IMR-90 (cell line): ENCODE results near the gene SLC6A11. TPM values are rescaled to one million over a fixed set of nuclear protein-coding genes. Genes with fewer than 3 reads are reported as not detected.
A peak's percentile ranks its signal among the peaks of the same experiment; 100 is the strongest.

Experiments used
- ATAC-seq: fragments of 200-7000 bp; cut with Tn5 transposase; 2 replicates; pipeline ENCODE4 v1.9.1; 2020; ENCODE audit warnings: low read depth, mild to moderate bottlenecking, moderate library complexity
- BruUV-seq: library from RNA; stranded (reverse); fragments of 400-500 nt; replicated peaks from 2 replicates; lab custom pipeline; 2021; lab: Mats Ljungman, UMichigan
- CTCF ChIA-PET: fragments of 300-600 bp; formaldehyde crosslinking; extraction: SDS; loops from one replicate; lab custom pipeline; 2021; ENCODE audit warnings: antibody characterized with exemption; lab: Yijun Ruan, JAX
- POLR2A ChIA-PET: fragments of 300-600 bp; sonication (Branson Sonifier 250); formaldehyde crosslinking; loops from one replicate; lab custom pipeline; 2022; ENCODE audit warnings: antibody characterized with exemption; ENCODE audit not compliant: unreplicated experiment; lab: Charles Lee
- DNase-seq: peaks from one replicate; pipeline ENCODE4 v3.0.0; 2013
- H2AFZ ChIP-seq: replicated peaks from 2 replicates; pipeline ENCODE3; 2013; ENCODE audit warnings: low read length, mild to moderate bottlenecking; ENCODE audit not compliant: poor library complexity
- H2AK5ac ChIP-seq: 2 replicates; pipeline ENCODE4 v1.6.1; 2013; ENCODE audit warnings: low read depth, low read length, inconsistent platforms
- H2AK9ac ChIP-seq: replicated peaks from 2 replicates; pipeline ENCODE3; 2013; ENCODE audit warnings: mild to moderate bottlenecking, low read depth, low read length, moderate library complexity; ENCODE audit not compliant: poor library complexity
- H2BK120ac ChIP-seq: 2 replicates; pipeline ENCODE4 v1.6.1; 2013; ENCODE audit warnings: low read depth, low read length, inconsistent platforms
- H2BK15ac ChIP-seq: 3 replicates; pipeline ENCODE4 v1.6.1; 2013; ENCODE audit warnings: low read depth, low read length, inconsistent platforms
- H2BK20ac ChIP-seq: 2 replicates; pipeline ENCODE4 v1.6.1; 2013; ENCODE audit warnings: low read depth, mild to moderate bottlenecking, inconsistent platforms, low read length, moderate library complexity
- H2BK5ac ChIP-seq: 2 replicates; pipeline ENCODE4 v1.6.1; 2013; ENCODE audit warnings: mild to moderate bottlenecking, low read depth, low read length, inconsistent platforms; ENCODE audit not compliant: poor library complexity, severe bottlenecking
- H3K14ac ChIP-seq: replicated peaks from 2 replicates; pipeline ENCODE4 v1.6.1; 2013; ENCODE audit warnings: low read depth, low read length, inconsistent platforms
- H3K18ac ChIP-seq: 2 replicates; pipeline ENCODE4 v1.6.1; 2013; ENCODE audit warnings: low read depth, low read length, control low read depth
- H3K23ac ChIP-seq: 2 replicates; pipeline ENCODE4 v1.6.1; 2013; ENCODE audit warnings: low read depth, low read length, inconsistent platforms
- H3K27ac ChIP-seq: 2 replicates; pipeline ENCODE4 v1.5.1; 2013; ENCODE audit warnings: mild to moderate bottlenecking, control low read depth, low read length; ENCODE audit not compliant: insufficient read depth
- H3K27me3 ChIP-seq: 2 replicates; pipeline ENCODE4 v1.6.1; 2013; ENCODE audit warnings: low read length; ENCODE audit not compliant: control insufficient read depth, insufficient read depth
- H3K36me3 ChIP-seq: 2 replicates; pipeline ENCODE4 v1.6.1; 2013; ENCODE audit warnings: low read length, mixed read lengths; ENCODE audit not compliant: control insufficient read depth, insufficient read depth
- H3K4ac ChIP-seq: 2 replicates; pipeline ENCODE4 v1.6.1; 2013; ENCODE audit warnings: low read depth, low read length, inconsistent platforms
- H3K4me1 ChIP-seq: 2 replicates; pipeline ENCODE4 v1.6.1; 2013; ENCODE audit warnings: low read length, mixed read lengths; ENCODE audit not compliant: control insufficient read depth, insufficient read depth
- H3K4me2 ChIP-seq: 2 replicates; pipeline ENCODE4 v1.6.1; 2013; ENCODE audit warnings: low read depth, mild to moderate bottlenecking, control low read depth, low read length, moderate library complexity
- H3K4me3 ChIP-seq: 2 replicates; pipeline ENCODE4 v1.5.1; 2013; ENCODE audit warnings: low read depth, mild to moderate bottlenecking, control low read depth, low read length, moderate library complexity; ENCODE audit not compliant: insufficient read depth
- H3K56ac ChIP-seq: 2 replicates; pipeline ENCODE4 v1.6.1; 2013; ENCODE audit warnings: low read length, inconsistent platforms; ENCODE audit not compliant: insufficient read depth; ENCODE audit errors: extremely low read depth
- H3K79me1 ChIP-seq, 2 experiments: 2 replicates each; pipeline ENCODE4 v1.6.1; 2013; ENCODE audit warnings: low read length in 2 of 2, inconsistent platforms in 1 of 2, low read depth in 1 of 2
- H3K9ac ChIP-seq: 2 replicates; pipeline ENCODE4 v1.6.1; 2013; ENCODE audit warnings: low read depth, low read length, control low read depth
- H3K9me1 ChIP-seq: 2 replicates; pipeline ENCODE4 v1.6.1; 2013; ENCODE audit warnings: low read length, inconsistent platforms; ENCODE audit not compliant: insufficient read depth
- H3K9me3 ChIP-seq: 2 replicates; pipeline ENCODE4 v1.6.1; 2013; ENCODE audit warnings: low read length; ENCODE audit not compliant: control insufficient read depth, insufficient read depth
- H4K20me1 ChIP-seq: 2 replicates; pipeline ENCODE4 v1.6.1; 2013; ENCODE audit warnings: low read length, inconsistent platforms; ENCODE audit not compliant: insufficient read depth
- H4K5ac ChIP-seq: 2 replicates; pipeline ENCODE4 v1.6.1; 2013; ENCODE audit warnings: mild to moderate bottlenecking, low read depth, low read length, control low read depth
- H4K8ac ChIP-seq, 2 experiments: 2 replicates each; pipeline ENCODE4 v1.6.1; 2013; ENCODE audit warnings: low read depth in 2 of 2, low read length in 2 of 2, control low read depth in 1 of 2, inconsistent platforms in 1 of 2
- H4K91ac ChIP-seq: 2 replicates; pipeline ENCODE4 v1.6.1; 2013; ENCODE audit warnings: low read depth, low read length, inconsistent platforms; ENCODE audit not compliant: insufficient read depth
- BHLHE40 ChIP-seq: fragments of 150-350 bp; IDR thresholded peaks from 2 replicates; pipeline ENCODE4 v1.6.1; 2016; ENCODE audit warnings: mild to moderate bottlenecking, low read depth, low read length
- CHD1 ChIP-seq: IDR thresholded peaks from 2 replicates; pipeline ENCODE4 v1.6.1; 2012; ENCODE audit warnings: low read depth, low read length, improper control_type of control experiment
- MAZ ChIP-seq: IDR thresholded peaks from 2 replicates; pipeline ENCODE4 v1.6.1; 2012; ENCODE audit warnings: low read depth, mild to moderate bottlenecking, low read length, improper control_type of control experiment, moderate library complexity, borderline replicate concordance
- MXI1 ChIP-seq: IDR thresholded peaks from 2 replicates; pipeline ENCODE4 v1.6.1; 2012; ENCODE audit warnings: low read depth, mild to moderate bottlenecking, low read length, moderate library complexity, borderline replicate concordance
- RFX5 ChIP-seq: IDR thresholded peaks from 2 replicates; pipeline ENCODE4 v1.8.0; 2012; ENCODE audit warnings: low read depth, mild to moderate bottlenecking, low read length, moderate library complexity
- USF2 ChIP-seq: fragments of 150-350 bp; IDR thresholded peaks from 2 replicates; pipeline ENCODE4 v1.6.1; 2017; ENCODE audit warnings: mild to moderate bottlenecking, antibody characterized with exemption, low read length, low read depth
- WGBS, 2 experiments: methylation state at CpG; one replicate each; pipeline versions ENCODE4 v1.1.5 to v1.1.7; 2013; ENCODE audit warnings: missing lambda C conversion rate in 2 of 2; ENCODE audit not compliant: insufficient read length in 1 of 2; ENCODE audit errors: extremely low coverage in 2 of 2; 5-methylcytosine and 5-hydroxymethylcytosine counted together
- dilution Hi-C: fragments of 300-500 bp; cut with HindIII; formaldehyde crosslinking; loops from one replicate; pipeline ENCODE4 v1.14.3; 2018; ENCODE audit warnings: low sequenced_read_pairs; ENCODE audit not compliant: unreplicated experiment
- in situ Hi-C: fragments of 300-500 bp; cut with MboI; formaldehyde crosslinking; loops from 3 replicates; pipeline ENCODE4 v1.14.3; 2019; ENCODE audit warnings: low sequenced_read_pairs, inconsistent platforms, mixed read lengths
- intact Hi-C: fragments of 100-400 bp; cut with micrococcal nuclease; formaldehyde crosslinking; loops from 2 replicates; pipeline ENCODE4 v1.10.0; 2022
- polyA plus RNA-seq, 3 experiments: library from polyadenylated mRNA; depleted of rRNA; stranded (reverse); fragments of >200 nt; gene quantifications; 2 replicates each; pipeline ENCODE4 v1.2.3, GENCODE V29; 2012; ENCODE audit warnings: low replicate concordance in 1 of 3
- total RNA-seq: library from RNA; depleted of rRNA; stranded (reverse); fragments of >200 nt; gene quantifications from 2 replicates; pipeline ENCODE4 v1.2.3, GENCODE V29; 2012

Gene SLC6A11
- total and polyA plus RNA-seq, 2 of the 4 experiments (the other 2 are of a cell fraction), result not detected

- Histone ChIP-seq H3K4me2 (no peak overlapping the region), H2AK5ac (no peak overlapping the region), H3K9me1 (no peaks in the 10 kb centered on the region), H3K4me3 (no peak overlapping the region), H4K91ac (no peak overlapping the region), H3K4me1 (no peaks in the 10 kb centered on the region), H2AFZ (no peak overlapping the region), H2BK15ac (no peak overlapping the region), H3K14ac (no peak overlapping the region), H3K56ac (no peak overlapping the region), H3K18ac (no peak overlapping the region), H2BK120ac (no peak overlapping the region), H3K9ac (no peak overlapping the region), H3K27ac (no peak overlapping the region), H2BK20ac (no peak overlapping the region), H2AK9ac (no peak overlapping the region), H3K4ac (no peak overlapping the region), H4K20me1 (no peaks in the 10 kb centered on the region), H2BK5ac (no peak overlapping the region), H4K8ac (no peak overlapping the region), H3K27me3 (peaks cover 18% of the 10 kb centered on the region), H4K5ac (no peak overlapping the region), H3K23ac (no peak overlapping the region), H3K79me1 (no peaks in the 10 kb centered on the region), H3K36me3 (no peaks in the 10 kb centered on the region), H3K9me3 (no peaks in the 10 kb centered on the region)
- WGBS, 2 experiments, result no CpG with 5 or more reads among the region's 1 CpG
- BruUV-seq, result no TSS peak
- POLR2A ChIA-PET, result no interaction called here
- no peak for DNase-seq
- dilution Hi-C loops (no loop called here), intact Hi-C loops (no loop called here), in situ Hi-C loops (no loop called here)
- CTCF ChIA-PET, result no interaction called here
- ATAC-seq, result no peak
- TF ChIP-seq USF2 (peak; percentile 80), CHD1 (no peak), MXI1 (no peak), RFX5 (no peak), MAZ (no peak), BHLHE40 (no peak)
These were observed 159.7 kb downstream of the SLC6A11 start for GRCh38 chr3:10975695-10976234.
